HG03460 (cell line): ENCODE measurements around the gene ERICH6B.

ENCODE experiments used
- ATAC-seq: cut with Tn5 transposase; IDR thresholded peaks from one replicate; pipeline ENCODE4 v1.9.1; 2021; ENCODE audit not compliant: unreplicated experiment

ERICH6B gene

GRCh38 chr13:45508776-45509175 lies 106.8 kb downstream of the ERICH6B start:
- no peak for ATAC-seq

- no peak for ATAC-seq
These were observed 108.7 kb downstream of the ERICH6B start for GRCh38 chr13:45506811-45507210.

- ATAC-seq = no peak
These were observed 111.9 kb downstream of the ERICH6B start for GRCh38 chr13:45503658-45504057.

GRCh38 chr13:45501175-45501526 lies 114.4 kb downstream of the ERICH6B start:
- no peak for ATAC-seq

GRCh38 chr13:45500492-45501174 lies 114.9 kb downstream of the ERICH6B start:
- no peak for ATAC-seq

- no peak for ATAC-seq
These were observed 118.6 kb downstream of the ERICH6B start for GRCh38 chr13:45496942-45497341.

- no peak for ATAC-seq
These were observed 123.0 kb downstream of the ERICH6B start for GRCh38 chr13:45492538-45492937.
